GM12865 (cell line): ENCODE measurements around the gene ZNF512B.

Source experiments
- DNase-seq: peaks from one replicate; pipeline ENCODE4 v3.0.0; 2010; ENCODE audit warnings: low read depth
- H3K4me3 ChIP-seq: 2 replicates; pipeline ENCODE4 v1.5.1; 2011; ENCODE audit warnings: mild to moderate bottlenecking, low read depth, low read length, control low read depth
- CTCF ChIP-seq: IDR thresholded peaks from 2 replicates; pipeline ENCODE4 v1.5.1; 2011; ENCODE audit warnings: low read length, control low read depth, low read depth, inconsistent platforms; ENCODE audit not compliant: insufficient read depth; ENCODE audit errors: missing control alignments

Gene ZNF512B

GRCh38 chr20:63913768-63914167, 56.0 kb downstream of the ZNF512B start:
- DNase-seq = no peak
- TF ChIP-seq CTCF = no peak

GRCh38 chr20:63911176-63911575, 58.6 kb downstream of the ZNF512B start:
- H3K4me3 ChIP-seq = no peak overlapping the region
- TF ChIP-seq CTCF = no peak
- DNase-seq = no peak

More at GRCh38 chr20:63913768-63914167, 56.0 kb downstream of the ZNF512B start:
- H3K4me3 ChIP-seq = no peak overlapping the region

GRCh38 chr20:63908008-63908682, 61.6 kb downstream of the ZNF512B start:
- peak; percentile 47 for DNase-seq
- no peak overlapping the region for H3K4me3 ChIP-seq
- TF ChIP-seq CTCF = no peak
